CD4-positive, alpha-beta T cell treated with Interleukin-2 at 100 ng/mL for 4 hours (primary cell): Measurements from ENCODE around the gene CD48.

Source experiments
- DNase-seq: peaks from one replicate; pipeline ENCODE4 v3.0.0-alpha.2; 2020; ENCODE audit warnings: low spot score

Gene CD48

GRCh38 chr1:160633330-160633903 lies 78.2 kb downstream of the CD48 start:
- DNase-seq = no peak

- no peak for DNase-seq
Measured at GRCh38 chr1:160631983-160632625, 79.5 kb downstream of the CD48 start.

- no peak for DNase-seq
Measured at GRCh38 chr1:160630523-160631451, 80.8 kb downstream of the CD48 start.

DNA sequence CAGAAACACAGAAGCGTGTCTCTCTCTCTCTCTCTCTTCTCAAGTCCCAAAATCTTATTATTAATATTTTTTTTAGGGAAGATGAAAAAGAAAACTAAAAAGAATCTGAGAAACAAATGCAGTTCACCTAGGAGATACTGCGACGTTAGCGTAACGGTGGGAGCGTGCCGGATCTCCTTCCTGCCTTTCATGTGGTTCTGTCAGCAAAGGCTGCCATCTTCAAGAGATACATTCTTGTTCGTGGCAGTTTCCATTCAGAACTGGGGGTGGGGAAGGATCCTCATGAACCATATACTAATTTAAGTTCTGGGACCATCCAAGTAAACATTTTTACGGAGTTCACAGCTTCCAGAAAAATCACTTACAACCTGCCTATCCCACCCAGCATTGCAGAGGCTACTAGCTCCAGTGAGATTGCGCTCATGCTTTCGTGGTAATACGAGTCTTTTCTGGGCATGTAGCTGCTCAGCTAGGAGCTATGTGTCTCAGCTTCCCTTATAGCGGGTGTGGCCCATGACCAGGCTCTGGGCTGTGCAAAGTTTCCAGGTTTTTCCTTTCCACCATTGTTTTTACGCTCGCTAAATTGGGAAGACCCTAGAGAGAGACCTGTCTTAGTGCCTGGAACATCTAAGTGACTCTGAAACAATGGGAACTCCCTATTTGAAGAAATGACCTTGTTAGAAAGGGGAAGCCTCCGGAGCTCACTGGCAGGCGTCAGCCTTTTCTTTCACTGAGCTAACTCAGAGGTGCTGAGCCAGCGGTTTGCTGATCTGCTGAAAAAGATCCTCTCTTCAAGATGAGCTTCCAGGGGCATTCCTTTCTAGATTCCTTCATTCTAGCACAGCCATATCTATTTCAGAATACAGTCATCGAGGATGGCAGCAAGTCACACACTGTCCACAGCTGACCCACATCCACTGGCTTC lies 82.1 kb downstream of the CD48 start:
- DNase-seq = peak; percentile 79

DNA sequence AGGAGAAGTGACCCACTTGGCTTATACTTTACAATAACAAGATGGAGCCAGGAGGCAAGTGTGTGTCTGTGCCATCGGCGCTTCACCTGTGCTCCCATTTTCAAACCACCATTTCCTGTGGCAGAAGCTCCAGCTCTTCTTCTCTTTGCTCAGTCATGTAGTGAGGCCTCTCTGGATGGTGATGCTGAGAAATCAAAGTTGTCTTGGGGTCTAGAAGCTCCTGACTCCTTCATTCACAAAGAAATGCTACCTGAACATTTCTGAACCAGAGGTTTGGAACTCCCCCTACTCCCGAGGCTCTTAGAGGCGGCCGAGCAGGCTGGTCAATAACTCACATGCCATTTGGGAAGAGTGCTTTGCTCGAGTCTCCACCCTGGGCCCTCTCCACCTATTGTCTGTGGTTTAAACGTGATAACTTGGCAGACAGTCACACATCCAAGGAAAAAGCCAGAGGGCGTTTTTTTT lies 82.8 kb downstream of the CD48 start:
- no peak for DNase-seq
